Esophagus squamous epithelium (tissue), 5 donors: Measurements from ENCODE around the gene ZNF619. TPM values are rescaled to one million over a fixed set of nuclear protein-coding genes. Genes with fewer than 3 reads are reported as not detected.
A peak's percentile ranks its signal among the peaks of the same experiment; 100 is the strongest.

Experiments
- DNase-seq: peaks from one replicate; lab custom pipeline; 2025; lab: John Stamatoyannopoulos, UW
- H3K27ac ChIP-seq, 4 donors: fragments of 200-600 bp; sonication (generic); one replicate each; pipeline ENCODE4 v1.5.1; 2016 to 2019; ENCODE audit warnings: mild to moderate bottlenecking in 1 of 4
- H3K27me3 ChIP-seq, 4 donors: fragments of 200-600 bp; sonication (generic); 1 replicate in 3 of 4; 2 replicates in 1 of 4; pipeline versions ENCODE4 v1.5.1 to v1.6.0; 2017 to 2021; ENCODE audit warnings: antibody characterized with exemption in 1 of 4
- H3K36me3 ChIP-seq, 3 donors: fragments of 200-600 bp; sonication (generic); one replicate each; pipeline ENCODE4 v1.5.1; 2016 to 2019
- H3K4me1 ChIP-seq, 3 donors: fragments of 200-600 bp; sonication (generic); one replicate each; pipeline ENCODE4 v1.5.1; 2017 to 2019
- H3K4me3 ChIP-seq, 4 donors: fragments of 200-600 bp; sonication (generic); 1 replicate in 3 of 4; 2 replicates in 1 of 4; pipeline ENCODE4 v1.5.1; 2016 to 2019; ENCODE audit warnings: mild to moderate bottlenecking in 2 of 4, moderate library complexity in 1 of 4
- H3K9me3 ChIP-seq, 3 donors: fragments of 200-600 bp; sonication (generic); one replicate each; pipeline ENCODE4 v1.5.1; 2016 to 2019
- POLR2A ChIP-seq, 4 donors: fragments of 450-650 bp; IDR thresholded peaks; one replicate each; pipeline ENCODE4 v1.6.1; 2017; ENCODE audit warnings: antibody characterized with exemption in 4 of 4, mild to moderate bottlenecking in 4 of 4, moderate library complexity in 3 of 4
- WGBS, 2 donors: methylation state at CpG; one replicate each; pipeline ENCODE4 v1.1.5; 2018; 5-methylcytosine and 5-hydroxymethylcytosine counted together
- intact Hi-C: fragments of 100-400 bp; cut with DNase I; formaldehyde crosslinking; loops from one replicate; pipeline ENCODE4 v1.15.0; 2022
- total RNA-seq, 4 donors: library from RNA; depleted of rRNA; stranded (reverse); fragments of >200 nt; gene quantifications; one replicate each; pipeline ENCODE4 v1.1.0, GENCODE V29; 2016
- TF ChIP-seq, protein P1 (sequence below), 6 experiments: fragments of 450-650 bp in 4 of 6; fragments of 200-600 bp in 2 of 6; sonication (generic) in 2 of 6; IDR thresholded peaks; one replicate each; pipeline ENCODE4 v1.5.1; 2016 to 2019; ENCODE audit warnings: antibody characterized with exemption in 6 of 6, mild to moderate bottlenecking in 4 of 6, moderate library complexity in 4 of 6
- donor health status: DM: yes; HTN: yes; CAD: no.

ZNF619 gene
- total RNA-seq, 4 donors from 2014 or later: 1.9 to 9.4 (median 3.9) TPM

GRCh38 chr3:40450438-40450837 is 26.5 kb upstream of the ZNF619 start:
- Histone ChIP-seq H3K27me3 (no peaks in the 10 kb centered on the region), H3K4me3 (no peak overlapping the region), H3K27ac (no peak overlapping the region), H3K4me1 (peaks cover 7 to 23% (median 12%) of the 10 kb centered on the region in 3 donors), H3K36me3 (peaks cover 0 to 12% (median 0%) of the 10 kb centered on the region in 3 donors), H3K9me3 (no peaks in the 10 kb centered on the region)
- WGBS, 2 donors: 76 to 77% methylated on average over 2 of the region's 2 CpGs
- DNase-seq: no peak
- intact Hi-C loops: no loop called here
- TF ChIP-seq, protein P1, sequence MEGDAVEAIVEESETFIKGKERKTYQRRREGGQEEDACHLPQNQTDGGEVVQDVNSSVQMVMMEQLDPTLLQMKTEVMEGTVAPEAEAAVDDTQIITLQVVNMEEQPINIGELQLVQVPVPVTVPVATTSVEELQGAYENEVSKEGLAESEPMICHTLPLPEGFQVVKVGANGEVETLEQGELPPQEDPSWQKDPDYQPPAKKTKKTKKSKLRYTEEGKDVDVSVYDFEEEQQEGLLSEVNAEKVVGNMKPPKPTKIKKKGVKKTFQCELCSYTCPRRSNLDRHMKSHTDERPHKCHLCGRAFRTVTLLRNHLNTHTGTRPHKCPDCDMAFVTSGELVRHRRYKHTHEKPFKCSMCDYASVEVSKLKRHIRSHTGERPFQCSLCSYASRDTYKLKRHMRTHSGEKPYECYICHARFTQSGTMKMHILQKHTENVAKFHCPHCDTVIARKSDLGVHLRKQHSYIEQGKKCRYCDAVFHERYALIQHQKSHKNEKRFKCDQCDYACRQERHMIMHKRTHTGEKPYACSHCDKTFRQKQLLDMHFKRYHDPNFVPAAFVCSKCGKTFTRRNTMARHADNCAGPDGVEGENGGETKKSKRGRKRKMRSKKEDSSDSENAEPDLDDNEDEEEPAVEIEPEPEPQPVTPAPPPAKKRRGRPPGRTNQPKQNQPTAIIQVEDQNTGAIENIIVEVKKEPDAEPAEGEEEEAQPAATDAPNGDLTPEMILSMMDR (IDR thresholded peaks at IDR 0.05): no peak
- TF ChIP-seq POLR2A (IDR thresholded peaks at IDR 0.05): no peak

- no peak for DNase-seq
- intact Hi-C loops: no loop called here
- Histone ChIP-seq H3K4me1 (peaks cover 7 to 30% (median 17%) of the 10 kb centered on the region in 3 donors), H3K36me3 (peaks cover 0 to 2% (median 0%) of the 10 kb centered on the region in 3 donors), H3K4me3 (no peak overlapping the region), H3K27ac (peak overlapping the region in 2 of 4 donors; percentile 95 to 98), H3K27me3 (no peaks in the 10 kb centered on the region), H3K9me3 (no peaks in the 10 kb centered on the region)
- TF ChIP-seq POLR2A (IDR thresholded peaks at IDR 0.05): no peak
- TF ChIP-seq, protein P1 (IDR thresholded peaks at IDR 0.05): no peak
Observed at GRCh38 chr3:40451551-40451950, 25.4 kb upstream of the ZNF619 start.

DNA sequence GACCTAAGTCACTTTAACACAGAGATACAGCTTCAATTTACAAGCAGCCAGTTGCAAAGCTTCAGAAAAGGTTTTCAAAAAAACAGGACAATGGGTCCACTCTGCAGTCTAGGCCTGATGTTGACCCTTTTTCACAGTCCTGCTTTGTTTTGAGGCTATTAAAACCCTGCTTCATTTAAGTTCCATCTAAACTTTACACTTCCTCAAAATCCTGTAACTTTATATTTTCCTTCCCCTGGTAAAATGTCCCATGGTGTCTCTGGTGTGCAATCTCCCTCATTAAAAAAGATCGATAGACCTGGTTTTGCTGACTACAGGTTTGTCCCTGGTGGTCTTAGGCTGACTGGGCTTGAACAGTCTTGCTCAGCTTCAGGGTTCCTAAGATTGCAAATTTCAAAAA is 24.9 kb upstream of the ZNF619 start:
- no peak for DNase-seq
- no peaks in the 10 kb centered on the region for H3K27me3 ChIP-seq
- peak overlapping the region; percentile 59 to 84 (median 73) for H3K4me3 ChIP-seq
- no peaks in the 10 kb centered on the region for H3K36me3 ChIP-seq
- TF ChIP-seq, protein P1 (IDR thresholded peaks at IDR 0.05): no peak
- no peak for TF ChIP-seq POLR2A (IDR thresholded peaks at IDR 0.05)
- H3K27ac ChIP-seq: peak overlapping the region; percentile 92 to 98 (median 95)
- H3K4me1 ChIP-seq: peaks cover 7 to 32% (median 17%) of the 10 kb centered on the region in 3 donors
- no peaks in the 10 kb centered on the region for H3K9me3 ChIP-seq
- WGBS, 2 donors: 60 to 85% methylated on average over 1 of the region's 1 CpG
- intact Hi-C loops: no loop called here

- Histone ChIP-seq H3K4me3 (peak overlapping the region; percentile 59 to 84 (median 73)), H3K9me3 (no peaks in the 10 kb centered on the region), H3K27me3 (no peaks in the 10 kb centered on the region), H3K27ac (peak overlapping the region; percentile 92 to 98 (median 95)), H3K4me1 (peaks cover 7 to 32% (median 17%) of the 10 kb centered on the region in 3 donors), H3K36me3 (no peaks in the 10 kb centered on the region)
- DNase-seq: no peak
- intact Hi-C loops: no loop called here
- no peak for TF ChIP-seq POLR2A (IDR thresholded peaks at IDR 0.05)
- TF ChIP-seq, protein P1 (IDR thresholded peaks at IDR 0.05): no peak
- 3 to 9% methylated on average over 5 to 7 of the region's 7 CpGs for WGBS, 2 donors
Observed at GRCh38 chr3:40452562-40452875, 24.4 kb upstream of the ZNF619 start.

GRCh38 chr3:40452876-40453730 is 23.8 kb upstream of the ZNF619 start:
- Histone ChIP-seq H3K9me3 (no peaks in the 10 kb centered on the region), H3K27ac (peak overlapping the region; percentile 92 to 98 (median 95)), H3K4me1 (peaks cover 7 to 37% (median 18%) of the 10 kb centered on the region in 3 donors), H3K4me3 (peak overlapping the region; percentile 59 to 84 (median 73)), H3K36me3 (peaks cover 0 to 2% (median under 1%) of the 10 kb centered on the region in 3 donors), H3K27me3 (no peaks in the 10 kb centered on the region)
- 0% methylated on average over 7 to 18 of the region's 41 CpGs for WGBS, 2 donors
- peak in 2 of 4 donors; percentile 36 to 66 for TF ChIP-seq POLR2A (IDR thresholded peaks at IDR 0.05)
- TF ChIP-seq, protein P1 (IDR thresholded peaks at IDR 0.05): peak in 1 of 6 experiments; percentile 7
- intact Hi-C loops: no loop called here
- DNase-seq: peak; percentile 94
